ENCODE measurements around the gene REN. TPM values are rescaled to one million over a fixed set of nuclear protein-coding genes. Genes with fewer than 3 reads are reported as not detected.

REN gene
- total and polyA plus RNA-seq, 2 experiments from 2014 or later = not detected

DNA sequence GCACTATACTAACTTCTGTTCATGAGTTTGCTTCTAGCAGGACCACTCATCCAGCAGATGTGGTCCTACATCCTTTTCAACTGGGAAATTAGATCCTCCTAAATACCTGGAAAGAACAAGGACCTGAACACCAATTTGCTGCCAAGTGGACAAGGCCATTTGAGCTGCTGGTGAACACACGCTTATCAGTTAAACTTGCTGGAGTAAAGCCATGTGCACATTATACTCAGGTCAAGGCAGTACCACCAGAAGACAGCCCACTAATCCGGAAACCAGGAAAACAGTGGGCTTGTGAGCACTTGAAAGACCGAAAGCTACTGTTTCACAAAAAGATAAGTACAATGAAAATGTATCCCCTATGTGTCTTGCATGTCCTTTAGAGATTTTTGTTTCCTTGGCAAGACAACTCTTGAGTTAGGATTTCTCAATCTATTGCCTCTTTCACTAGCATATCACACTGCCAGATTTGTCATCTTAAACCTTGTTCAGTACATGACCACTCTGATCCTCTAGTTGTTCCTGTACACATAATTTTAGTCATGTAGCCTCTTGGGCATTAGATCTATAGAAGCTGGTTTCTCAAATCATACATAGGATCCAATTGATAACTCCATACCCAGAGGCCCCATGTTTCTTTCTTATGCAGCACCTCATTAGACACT, 4.5 kb upstream of the REN start:
- Histone ChIP-seq H3K36me3 (ENCODE audit: insufficient read depth) (0 out of 2 replicates have a peak, but pooled peaks cover 5% of the 10 kb centered on the region), H3K9me2 (ENCODE audit: insufficient read depth) (0 out of 2 replicates have a peak, but pooled peaks cover 5% of the 10 kb centered on the region), H3K4me3 (no peak overlapping the region), H2AFZ (no peak overlapping the region), H3K4me1 (ENCODE audit: insufficient read depth) (no peaks in the 10 kb centered on the region), H4K20me1 (replicated peaks; ENCODE audit: insufficient read depth) (no peaks in the 10 kb centered on the region), H3K4me2 (no peak overlapping the region), H3K27me3 (ENCODE audit: insufficient read depth) (no peaks in the 10 kb centered on the region), H3F3A (replicated peaks; ENCODE audit: low read depth) (no peaks in the 10 kb centered on the region), H3K79me2 (replicated peaks; ENCODE audit: insufficient read depth) (no peaks in the 10 kb centered on the region), H3K27ac (ENCODE audit: low read depth) (no peak overlapping the region)
- H3K36me3 Mint-ChIP-seq (ENCODE audit: low read depth) = peaks cover 8% of the 10 kb centered on the region; the same call in 2 of the 3 replicates
- H3K4me1 Mint-ChIP-seq = no peaks in the 10 kb centered on the region
- H3K9me3 Mint-ChIP-seq = peaks cover 38% of the 10 kb centered on the region
- no peak for DNase-seq (ENCODE audit: low spot score)
- TF ChIP-seq JUNB (IDR thresholded peaks at IDR 0.05; ENCODE audit: unreplicated experiment) = no peak
- no peak for TF ChIP-seq EZH2 (IDR thresholded peaks at IDR 0.05; ENCODE audit: low read depth, unreplicated experiment)
- TF ChIP-seq, protein P1, sequence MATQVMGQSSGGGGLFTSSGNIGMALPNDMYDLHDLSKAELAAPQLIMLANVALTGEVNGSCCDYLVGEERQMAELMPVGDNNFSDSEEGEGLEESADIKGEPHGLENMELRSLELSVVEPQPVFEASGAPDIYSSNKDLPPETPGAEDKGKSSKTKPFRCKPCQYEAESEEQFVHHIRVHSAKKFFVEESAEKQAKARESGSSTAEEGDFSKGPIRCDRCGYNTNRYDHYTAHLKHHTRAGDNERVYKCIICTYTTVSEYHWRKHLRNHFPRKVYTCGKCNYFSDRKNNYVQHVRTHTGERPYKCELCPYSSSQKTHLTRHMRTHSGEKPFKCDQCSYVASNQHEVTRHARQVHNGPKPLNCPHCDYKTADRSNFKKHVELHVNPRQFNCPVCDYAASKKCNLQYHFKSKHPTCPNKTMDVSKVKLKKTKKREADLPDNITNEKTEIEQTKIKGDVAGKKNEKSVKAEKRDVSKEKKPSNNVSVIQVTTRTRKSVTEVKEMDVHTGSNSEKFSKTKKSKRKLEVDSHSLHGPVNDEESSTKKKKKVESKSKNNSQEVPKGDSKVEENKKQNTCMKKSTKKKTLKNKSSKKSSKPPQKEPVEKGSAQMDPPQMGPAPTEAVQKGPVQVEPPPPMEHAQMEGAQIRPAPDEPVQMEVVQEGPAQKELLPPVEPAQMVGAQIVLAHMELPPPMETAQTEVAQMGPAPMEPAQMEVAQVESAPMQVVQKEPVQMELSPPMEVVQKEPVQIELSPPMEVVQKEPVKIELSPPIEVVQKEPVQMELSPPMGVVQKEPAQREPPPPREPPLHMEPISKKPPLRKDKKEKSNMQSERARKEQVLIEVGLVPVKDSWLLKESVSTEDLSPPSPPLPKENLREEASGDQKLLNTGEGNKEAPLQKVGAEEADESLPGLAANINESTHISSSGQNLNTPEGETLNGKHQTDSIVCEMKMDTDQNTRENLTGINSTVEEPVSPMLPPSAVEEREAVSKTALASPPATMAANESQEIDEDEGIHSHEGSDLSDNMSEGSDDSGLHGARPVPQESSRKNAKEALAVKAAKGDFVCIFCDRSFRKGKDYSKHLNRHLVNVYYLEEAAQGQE (IDR thresholded peaks at IDR 0.05; ENCODE audit: unreplicated experiment) = no peak
- no peak for TF ChIP-seq POLR2AphosphoS5 (IDR thresholded peaks at IDR 0.05; ENCODE audit: low read depth)
- no peak for TF ChIP-seq CREB1 (CRISPR knock-in tag; IDR thresholded peaks at IDR 0.05; ENCODE audit: low read depth)
- TF ChIP-seq, protein P2, sequence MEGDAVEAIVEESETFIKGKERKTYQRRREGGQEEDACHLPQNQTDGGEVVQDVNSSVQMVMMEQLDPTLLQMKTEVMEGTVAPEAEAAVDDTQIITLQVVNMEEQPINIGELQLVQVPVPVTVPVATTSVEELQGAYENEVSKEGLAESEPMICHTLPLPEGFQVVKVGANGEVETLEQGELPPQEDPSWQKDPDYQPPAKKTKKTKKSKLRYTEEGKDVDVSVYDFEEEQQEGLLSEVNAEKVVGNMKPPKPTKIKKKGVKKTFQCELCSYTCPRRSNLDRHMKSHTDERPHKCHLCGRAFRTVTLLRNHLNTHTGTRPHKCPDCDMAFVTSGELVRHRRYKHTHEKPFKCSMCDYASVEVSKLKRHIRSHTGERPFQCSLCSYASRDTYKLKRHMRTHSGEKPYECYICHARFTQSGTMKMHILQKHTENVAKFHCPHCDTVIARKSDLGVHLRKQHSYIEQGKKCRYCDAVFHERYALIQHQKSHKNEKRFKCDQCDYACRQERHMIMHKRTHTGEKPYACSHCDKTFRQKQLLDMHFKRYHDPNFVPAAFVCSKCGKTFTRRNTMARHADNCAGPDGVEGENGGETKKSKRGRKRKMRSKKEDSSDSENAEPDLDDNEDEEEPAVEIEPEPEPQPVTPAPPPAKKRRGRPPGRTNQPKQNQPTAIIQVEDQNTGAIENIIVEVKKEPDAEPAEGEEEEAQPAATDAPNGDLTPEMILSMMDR (conservative IDR thresholded peaks at IDR 0.05; ENCODE audit: low read depth in 2 of 2) = no peak
- no peak overlapping the region for H3K27ac Mint-ChIP-seq
- no peak overlapping the region for H3K4me3 Mint-ChIP-seq
- H3K27me3 Mint-ChIP-seq (ENCODE audit: insufficient read depth, low read depth, poor library complexity) = peaks cover under 1% of the 10 kb centered on the region
- ATAC-seq = no peak

DNA sequence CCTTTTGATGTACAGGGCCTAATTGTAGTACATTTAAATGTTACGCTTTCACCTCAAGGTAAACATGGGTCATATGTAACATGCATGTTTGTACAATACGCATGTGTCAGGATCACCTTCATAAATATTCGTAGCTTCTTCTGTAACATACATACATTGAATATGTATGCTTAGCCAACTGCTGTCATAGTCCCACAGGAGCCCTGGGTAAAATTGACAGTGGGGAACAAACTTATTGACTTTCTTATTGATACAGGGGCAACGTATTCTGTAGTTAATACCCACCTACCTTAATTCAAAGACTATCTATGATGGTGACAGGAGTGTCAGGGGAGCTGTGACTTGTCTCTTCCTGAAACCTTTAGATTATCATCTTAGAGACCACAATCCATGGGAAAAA, 3.7 kb upstream of the REN start:
- Mint-ChIP-seq H3K4me1 (no peaks in the 10 kb centered on the region), H3K4me3 (no peak overlapping the region), H3K9me3 (peaks cover 38% of the 10 kb centered on the region), H3K27ac (no peak overlapping the region), H3K36me3 (ENCODE audit: low read depth) (peaks cover 8% of the 10 kb centered on the region; the same call in 2 of the 3 replicates), H3K27me3 (ENCODE audit: insufficient read depth, low read depth, poor library complexity) (peaks cover 6% of the 10 kb centered on the region)
- H3K36me3 ChIP-seq (ENCODE audit: insufficient read depth) = 0 out of 2 replicates have a peak, but pooled peaks cover 5% of the 10 kb centered on the region
- no peak for ATAC-seq
- H3K79me2 ChIP-seq (replicated peaks; ENCODE audit: insufficient read depth) = no peaks in the 10 kb centered on the region
- H2AFZ ChIP-seq = no peak overlapping the region
- 0 out of 2 replicates have a peak, but pooled peaks cover 5% of the 10 kb centered on the region for H3K9me2 ChIP-seq (ENCODE audit: insufficient read depth)
- H3K4me1 ChIP-seq (ENCODE audit: insufficient read depth) = no peaks in the 10 kb centered on the region
- no peak overlapping the region for H3K4me3 ChIP-seq
- DNase-seq (ENCODE audit: low spot score) = peak; percentile 59
- H3K4me2 ChIP-seq = no peak overlapping the region
- no peaks in the 10 kb centered on the region for H4K20me1 ChIP-seq (replicated peaks; ENCODE audit: insufficient read depth)
- H3F3A ChIP-seq (replicated peaks; ENCODE audit: low read depth) = no peaks in the 10 kb centered on the region
- no peak overlapping the region for H3K27ac ChIP-seq (ENCODE audit: low read depth)
- no peaks in the 10 kb centered on the region for H3K27me3 ChIP-seq (ENCODE audit: insufficient read depth)
- no peak for TF ChIP-seq EZH2phosphoT487 (IDR thresholded peaks at IDR 0.05; ENCODE audit: unreplicated experiment)
- TF ChIP-seq, protein P3, sequence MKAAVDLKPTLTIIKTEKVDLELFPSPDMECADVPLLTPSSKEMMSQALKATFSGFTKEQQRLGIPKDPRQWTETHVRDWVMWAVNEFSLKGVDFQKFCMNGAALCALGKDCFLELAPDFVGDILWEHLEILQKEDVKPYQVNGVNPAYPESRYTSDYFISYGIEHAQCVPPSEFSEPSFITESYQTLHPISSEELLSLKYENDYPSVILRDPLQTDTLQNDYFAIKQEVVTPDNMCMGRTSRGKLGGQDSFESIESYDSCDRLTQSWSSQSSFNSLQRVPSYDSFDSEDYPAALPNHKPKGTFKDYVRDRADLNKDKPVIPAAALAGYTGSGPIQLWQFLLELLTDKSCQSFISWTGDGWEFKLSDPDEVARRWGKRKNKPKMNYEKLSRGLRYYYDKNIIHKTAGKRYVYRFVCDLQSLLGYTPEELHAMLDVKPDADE (IDR thresholded peaks at IDR 0.05) = no peak
- no peak for TF ChIP-seq ZNF114 (CRISPR knock-in tag; IDR thresholded peaks at IDR 0.05)
- TF ChIP-seq NANOG (IDR thresholded peaks at IDR 0.05; ENCODE audit: borderline replicate concordance) = no peak
- TF ChIP-seq, protein P1 (IDR thresholded peaks at IDR 0.05; ENCODE audit: unreplicated experiment) = no peak
- no peak for TF ChIP-seq EZH2 (IDR thresholded peaks at IDR 0.05; ENCODE audit: low read depth, unreplicated experiment)
- no peak for TF ChIP-seq STAT1 (IDR thresholded peaks at IDR 0.05; ENCODE audit: unreplicated experiment)
- TF ChIP-seq CREB1 (CRISPR knock-in tag; IDR thresholded peaks at IDR 0.05; ENCODE audit: low read depth) = no peak
- TF ChIP-seq ZNF331 (CRISPR knock-in tag; IDR thresholded peaks at IDR 0.05; ENCODE audit: low read depth) = no peak
- TF ChIP-seq JUNB (IDR thresholded peaks at IDR 0.05; ENCODE audit: unreplicated experiment) = no peak
- TF ChIP-seq POLR2AphosphoS5 (IDR thresholded peaks at IDR 0.05; ENCODE audit: low read depth) = no peak

Measured in GM23338 (cell line).